Measurements from ENCODE around the gene ATE1. TPM values are rescaled to one million over a fixed set of nuclear protein-coding genes. Genes with fewer than 3 reads are reported as not detected.
A peak's percentile ranks its signal among the peaks of the same experiment; 100 is the strongest.

The ATE1 gene
- total and polyA plus RNA-seq, 2 experiments from 2014 or later = 17.4 to 24.5 TPM

- H3K4me2 ChIP-seq = no peak overlapping the region
- no peak for TF ChIP-seq STAT1 (IDR thresholded peaks at IDR 0.05; ENCODE audit: unreplicated experiment)
- H3K27me3 ChIP-seq (ENCODE audit: insufficient read depth) = no peaks in the 10 kb centered on the region
- Mint-ChIP-seq H3K36me3 (ENCODE audit: low read depth) (peaks cover 63% of the 10 kb centered on the region), H3K4me1 (no peaks in the 10 kb centered on the region), H3K27me3 (ENCODE audit: insufficient read depth, low read depth, poor library complexity) (peaks cover 6% of the 10 kb centered on the region), H3K9me3 (peaks cover 48% of the 10 kb centered on the region), H3K4me3 (no peak overlapping the region), H3K27ac (no peak overlapping the region)
- peaks cover 15% of the 10 kb centered on the region for H3K36me3 ChIP-seq (ENCODE audit: insufficient read depth)
- ATAC-seq (no peak), DNase-seq (ENCODE audit: low spot score) (no peak)
- H3K27ac ChIP-seq (ENCODE audit: low read depth) = no peak overlapping the region
- no peak overlapping the region for H2AFZ ChIP-seq
- H3K4me1 ChIP-seq (ENCODE audit: insufficient read depth) = no peaks in the 10 kb centered on the region
- H3F3A ChIP-seq (replicated peaks; ENCODE audit: low read depth) = no peaks in the 10 kb centered on the region
- H3K4me3 ChIP-seq = no peak overlapping the region
- no peaks in the 10 kb centered on the region for H4K20me1 ChIP-seq (replicated peaks; ENCODE audit: insufficient read depth)
- H3K79me2 ChIP-seq (replicated peaks; ENCODE audit: insufficient read depth) = no peaks in the 10 kb centered on the region
- no peaks in the 10 kb centered on the region for H3K9me2 ChIP-seq (ENCODE audit: insufficient read depth)
Measured at GRCh38 chr10:121754666-121755065, 173.2 kb downstream of the ATE1 start.

GRCh38 chr10:121753726-121754476, 173.9 kb downstream of the ATE1 start:
- Histone ChIP-seq H2AFZ (no peak overlapping the region), H4K20me1 (replicated peaks; ENCODE audit: insufficient read depth) (no peaks in the 10 kb centered on the region), H3K79me2 (replicated peaks; ENCODE audit: insufficient read depth) (no peaks in the 10 kb centered on the region; the same call in 1 of the 2 replicates), H3K4me2 (no peak overlapping the region), H3K4me1 (ENCODE audit: insufficient read depth) (no peaks in the 10 kb centered on the region), H3K27me3 (ENCODE audit: insufficient read depth) (no peaks in the 10 kb centered on the region), H3F3A (replicated peaks; ENCODE audit: low read depth) (no peaks in the 10 kb centered on the region), H3K4me3 (no peak overlapping the region), H3K27ac (ENCODE audit: low read depth) (no peak overlapping the region), H3K36me3 (ENCODE audit: insufficient read depth) (peaks cover 15% of the 10 kb centered on the region), H3K9me2 (ENCODE audit: insufficient read depth) (no peaks in the 10 kb centered on the region)
- DNase-seq (ENCODE audit: low spot score) (peak; percentile 43), ATAC-seq (peak; percentile 48; the same call in 2 of the 3 replicates)
- Mint-ChIP-seq H3K27ac (no peak overlapping the region), H3K36me3 (ENCODE audit: low read depth) (peaks cover 58% of the 10 kb centered on the region), H3K27me3 (ENCODE audit: insufficient read depth, low read depth, poor library complexity) (peaks cover 6% of the 10 kb centered on the region), H3K4me1 (no peaks in the 10 kb centered on the region), H3K4me3 (no peak overlapping the region), H3K9me3 (peaks cover 42% of the 10 kb centered on the region)
- TF ChIP-seq ZNF114 (CRISPR knock-in tag; IDR thresholded peaks at IDR 0.05) = no peak
- TF ChIP-seq CTCF (conservative IDR thresholded peaks at IDR 0.05; ENCODE audit: low read depth in 2 of 2) = peak; percentile 37 to 49

GRCh38 chr10:121751191-121751760, 176.6 kb downstream of the ATE1 start:
- no peaks in the 10 kb centered on the region; the same call in 1 of the 2 replicates for H3K79me2 ChIP-seq (replicated peaks; ENCODE audit: insufficient read depth)
- H3K27me3 Mint-ChIP-seq (ENCODE audit: insufficient read depth, low read depth, poor library complexity) = peaks cover 3% of the 10 kb centered on the region
- H3K4me3 ChIP-seq = no peak overlapping the region
- DNase-seq (ENCODE audit: low spot score) (no peak), ATAC-seq (no peak)
- no peak overlapping the region for H2AFZ ChIP-seq
- no peak overlapping the region for H3K4me3 Mint-ChIP-seq
- no peak overlapping the region for H3K27ac Mint-ChIP-seq
- H3K36me3 ChIP-seq (ENCODE audit: insufficient read depth) = no peaks in the 10 kb centered on the region
- peaks cover 7% of the 10 kb centered on the region; the same call in 2 of the 3 replicates for H3K4me1 Mint-ChIP-seq
- H3K27me3 ChIP-seq (ENCODE audit: insufficient read depth) = no peaks in the 10 kb centered on the region
- H3K27ac ChIP-seq (ENCODE audit: low read depth) = no peak overlapping the region
- no peaks in the 10 kb centered on the region for H4K20me1 ChIP-seq (replicated peaks; ENCODE audit: insufficient read depth)
- H3K4me1 ChIP-seq (ENCODE audit: insufficient read depth) = no peaks in the 10 kb centered on the region
- H3K9me2 ChIP-seq (ENCODE audit: insufficient read depth) = no peaks in the 10 kb centered on the region
- no peak for TF ChIP-seq EZH2phosphoT487 (IDR thresholded peaks at IDR 0.05; ENCODE audit: unreplicated experiment)
- no peak for TF ChIP-seq ZNF114 (CRISPR knock-in tag; IDR thresholded peaks at IDR 0.05)
- TF ChIP-seq NANOG (IDR thresholded peaks at IDR 0.05; ENCODE audit: borderline replicate concordance) = no peak
- TF ChIP-seq ETS1 (IDR thresholded peaks at IDR 0.05) = no peak
- TF ChIP-seq CREB1 (CRISPR knock-in tag; IDR thresholded peaks at IDR 0.05; ENCODE audit: low read depth) = no peak
- no peak for TF ChIP-seq STAT1 (IDR thresholded peaks at IDR 0.05; ENCODE audit: unreplicated experiment)
- TF ChIP-seq REST (IDR thresholded peaks at IDR 0.05; ENCODE audit: unreplicated experiment) = no peak
- H3K9me3 Mint-ChIP-seq = peaks cover 16% of the 10 kb centered on the region
- H3F3A ChIP-seq (replicated peaks; ENCODE audit: low read depth) = no peaks in the 10 kb centered on the region
- H3K36me3 Mint-ChIP-seq (ENCODE audit: low read depth) = peaks cover 32% of the 10 kb centered on the region
- no peak overlapping the region for H3K4me2 ChIP-seq

Measured in GM23338 (cell line).